Activated CD8-positive, alpha-beta T cell treated with anti-CD3 and anti-CD28 coated beads for 36 hours (primary cell): Measurements from ENCODE around the gene MPC2. TPM values are rescaled to one million over a fixed set of nuclear protein-coding genes. Genes with fewer than 3 reads are reported as not detected.

Source experiments
- ATAC-seq: fragments of 200-7000 bp; cut with Tn5 transposase; one replicate; pipeline ENCODE4 v1.10.0; 2021; ENCODE audit warnings: mild to moderate bottlenecking, moderate library complexity
- CTCF ChIA-PET: fragments of 350-600 bp; sonication (Branson Sonifier 250); formaldehyde crosslinking; loops from one replicate; lab custom pipeline; 2021; ENCODE audit warnings: antibody characterized with exemption; lab: Charles Lee
- POLR2A ChIA-PET: fragments of 350-600 bp; sonication (Branson Sonifier 250); formaldehyde crosslinking; loops from one replicate; lab custom pipeline; 2021; ENCODE audit warnings: antibody characterized with exemption; lab: Charles Lee
- DNase-seq: peaks from one replicate; pipeline ENCODE4 v3.0.0-alpha.2; 2020
- H3K27ac Mint-ChIP-seq: one replicate; pipeline ENCODE4 v1.8.0; 2021; ENCODE audit warnings: mild to moderate bottlenecking, mixed read lengths
- H3K27me3 Mint-ChIP-seq: one replicate; pipeline ENCODE4 v1.8.0; 2021; ENCODE audit warnings: mixed read lengths
- H3K36me3 Mint-ChIP-seq: one replicate; pipeline ENCODE4 v1.8.0; 2021; ENCODE audit warnings: low read depth, mixed read lengths
- H3K4me1 Mint-ChIP-seq: one replicate; pipeline ENCODE4 v1.8.0; 2021; ENCODE audit warnings: low read depth, mixed read lengths
- H3K4me3 Mint-ChIP-seq: one replicate; pipeline ENCODE4 v1.8.0; 2021; ENCODE audit warnings: mild to moderate bottlenecking, moderate library complexity, mixed read lengths
- H3K9me3 Mint-ChIP-seq: one replicate; pipeline ENCODE4 v1.8.0; 2021; ENCODE audit warnings: mixed read lengths
- intact Hi-C: fragments of 100-400 bp; cut with micrococcal nuclease; formaldehyde crosslinking; loops from one replicate; pipeline ENCODE4 v1.10.0; 2022
- total RNA-seq, 2 experiments: library from RNA; stranded (reverse); gene quantifications; one replicate each; pipeline ENCODE4 v1.2.3, GENCODE V29; 2021
- TF ChIP-seq, protein P1 (sequence below): fragments of 200-600 bp; IDR thresholded peaks from one replicate; pipeline ENCODE4 v1.8.0; 2022; ENCODE audit warnings: antibody characterized with exemption, mild to moderate bottlenecking

MPC2 gene
- total RNA-seq, 2 experiments from 2014 or later, result 64.9 to 69.4 TPM

- Mint-ChIP-seq H3K4me3 (no peak overlapping the region), H3K36me3 (peaks cover 13% of the 10 kb centered on the region), H3K27ac (no peak overlapping the region), H3K9me3 (peaks cover 2% of the 10 kb centered on the region), H3K4me1 (peaks cover 33% of the 10 kb centered on the region), H3K27me3 (no peaks in the 10 kb centered on the region)
- ChIA-PET POLR2A (interaction anchor here (1.0 kb wide), 1 partner anchor 11 kb away, joined by 4 read pairs; the partner anchor contains the start of genes DCAF6 and MPC2), CTCF (no interaction called here)
- no peak for ATAC-seq
- no peak for DNase-seq
- intact Hi-C loops, result no loop called here
- TF ChIP-seq, protein P1, sequence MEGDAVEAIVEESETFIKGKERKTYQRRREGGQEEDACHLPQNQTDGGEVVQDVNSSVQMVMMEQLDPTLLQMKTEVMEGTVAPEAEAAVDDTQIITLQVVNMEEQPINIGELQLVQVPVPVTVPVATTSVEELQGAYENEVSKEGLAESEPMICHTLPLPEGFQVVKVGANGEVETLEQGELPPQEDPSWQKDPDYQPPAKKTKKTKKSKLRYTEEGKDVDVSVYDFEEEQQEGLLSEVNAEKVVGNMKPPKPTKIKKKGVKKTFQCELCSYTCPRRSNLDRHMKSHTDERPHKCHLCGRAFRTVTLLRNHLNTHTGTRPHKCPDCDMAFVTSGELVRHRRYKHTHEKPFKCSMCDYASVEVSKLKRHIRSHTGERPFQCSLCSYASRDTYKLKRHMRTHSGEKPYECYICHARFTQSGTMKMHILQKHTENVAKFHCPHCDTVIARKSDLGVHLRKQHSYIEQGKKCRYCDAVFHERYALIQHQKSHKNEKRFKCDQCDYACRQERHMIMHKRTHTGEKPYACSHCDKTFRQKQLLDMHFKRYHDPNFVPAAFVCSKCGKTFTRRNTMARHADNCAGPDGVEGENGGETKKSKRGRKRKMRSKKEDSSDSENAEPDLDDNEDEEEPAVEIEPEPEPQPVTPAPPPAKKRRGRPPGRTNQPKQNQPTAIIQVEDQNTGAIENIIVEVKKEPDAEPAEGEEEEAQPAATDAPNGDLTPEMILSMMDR, result no peak
These were observed 10.9 kb upstream of the MPC2 start for GRCh38 chr1:167947733-167948132.

GRCh38 chr1:167943541-167943940 is 6.7 kb upstream of the MPC2 start:
- CTCF ChIA-PET, result no interaction called here
- no peak overlapping the region for H3K27ac Mint-ChIP-seq
- no peaks in the 10 kb centered on the region for H3K27me3 Mint-ChIP-seq
- H3K36me3 Mint-ChIP-seq, result peaks cover 15% of the 10 kb centered on the region
- ATAC-seq, result no peak
- no peak overlapping the region for H3K4me3 Mint-ChIP-seq
- TF ChIP-seq, protein P1, result no peak
- no peak for DNase-seq
- peaks cover 31% of the 10 kb centered on the region for H3K4me1 Mint-ChIP-seq
- POLR2A ChIA-PET, result no interaction called here
- H3K9me3 Mint-ChIP-seq, result peaks cover 2% of the 10 kb centered on the region
- intact Hi-C loops, result no loop called here

- Mint-ChIP-seq H3K9me3 (peaks cover 2% of the 10 kb centered on the region), H3K27me3 (no peaks in the 10 kb centered on the region), H3K36me3 (peaks cover 20% of the 10 kb centered on the region), H3K27ac (no peak overlapping the region), H3K4me1 (peaks cover 20% of the 10 kb centered on the region), H3K4me3 (no peak overlapping the region)
- intact Hi-C loops, result no loop called here
- no peak for DNase-seq
- TF ChIP-seq, protein P1, result no peak
- CTCF ChIA-PET, result no interaction called here
- no peak for ATAC-seq
- POLR2A ChIA-PET, result no interaction called here
These were observed 3.4 kb upstream of the MPC2 start for GRCh38 chr1:167940264-167940663.

DNA sequence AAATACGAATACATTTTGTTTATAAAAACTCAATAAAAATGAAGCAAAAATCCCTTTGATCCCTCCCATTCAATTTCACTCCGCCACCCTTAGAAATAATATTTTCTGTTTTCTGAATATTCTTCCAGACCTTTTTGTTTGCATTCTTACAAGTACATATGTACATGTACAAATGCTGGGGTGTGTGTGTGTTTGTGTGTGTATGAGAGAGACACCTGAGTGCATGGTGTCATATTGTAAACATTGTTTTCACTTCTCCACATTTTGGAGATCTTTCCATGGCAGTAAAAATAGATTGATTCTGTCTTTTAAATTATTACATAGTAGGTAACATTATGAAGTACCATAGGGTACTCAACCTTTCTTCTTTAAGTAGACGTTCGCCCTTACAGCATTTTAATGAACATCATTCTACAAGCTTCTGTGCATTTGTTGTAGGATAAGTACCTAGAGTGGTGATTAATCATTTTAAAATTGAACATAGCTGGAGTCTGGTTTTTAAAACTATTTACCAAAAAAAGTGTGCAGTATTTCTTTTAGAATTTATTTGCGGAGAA is 1.3 kb upstream of the MPC2 start:
- DNase-seq, result no peak
- Mint-ChIP-seq H3K4me1 (peaks cover 26% of the 10 kb centered on the region), H3K27ac (peak overlapping the region; percentile 100), H3K9me3 (no peaks in the 10 kb centered on the region), H3K36me3 (peaks cover 10% of the 10 kb centered on the region), H3K4me3 (peak overlapping the region; percentile 90), H3K27me3 (no peaks in the 10 kb centered on the region)
- no peak for ATAC-seq
- intact Hi-C loops, result loop anchor here (5.0 to 10.0 kb wide), 2 partner anchors 144 to 223 kb away; no protein-coding TSS in a partner anchor
- CTCF ChIA-PET, result no interaction called here
- POLR2A ChIA-PET, result interaction anchor here (0.9 kb wide), 1 partner anchor 34 kb away, joined by 5 read pairs; no protein-coding TSS in a partner anchor
- TF ChIP-seq, protein P1, result no peak

DNA sequence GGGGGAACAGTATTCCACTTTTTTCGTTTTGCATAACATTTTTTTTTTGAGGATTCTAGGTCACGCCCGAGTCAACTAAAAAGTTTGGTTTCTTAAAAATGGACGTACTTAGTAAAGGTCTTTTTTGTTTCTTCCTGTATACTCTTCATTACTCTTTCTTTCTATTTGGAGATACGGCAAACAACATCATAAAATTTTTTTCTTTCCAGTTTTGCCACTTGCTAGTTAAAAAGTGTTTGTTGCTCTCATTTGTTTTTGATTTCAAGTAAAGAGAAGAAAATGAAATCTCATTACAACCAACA is 788 bp upstream of the MPC2 start:
- POLR2A ChIA-PET, result interaction anchor here (0.7 to 2.6 kb wide), 7 partner anchors 10 to 220 kb away, joined by 3 to 15 read pairs (median 4); no protein-coding TSS in a partner anchor
- TF ChIP-seq, protein P1, result no peak
- peaks cover 10% of the 10 kb centered on the region for H3K36me3 Mint-ChIP-seq
- peaks cover 29% of the 10 kb centered on the region for H3K4me1 Mint-ChIP-seq
- CTCF ChIA-PET, result interaction anchor here (2.8 kb wide), 1 partner anchor 145 kb away, joined by 10 read pairs; no protein-coding TSS in a partner anchor
- DNase-seq (no peak), ATAC-seq (no peak)
- peak overlapping the region; percentile 100 for H3K27ac Mint-ChIP-seq
- H3K27me3 Mint-ChIP-seq, result no peaks in the 10 kb centered on the region
- peak overlapping the region; percentile 90 for H3K4me3 Mint-ChIP-seq
- intact Hi-C loops, result loop anchor here (5.0 to 10.0 kb wide), 2 partner anchors 145 to 223 kb away; no protein-coding TSS in a partner anchor
- no peaks in the 10 kb centered on the region for H3K9me3 Mint-ChIP-seq
